ENCODE measurements around the gene DAND5. TPM values are rescaled to one million over a fixed set of nuclear protein-coding genes. Genes with fewer than 3 reads are reported as not detected.
"Not testable (repeated sequence)": the region's sequence is repeated elsewhere in the genome, so short reads cannot be mapped to it uniquely, and the experiment has no call there.

Gene DAND5
- total RNA-seq, 1 donor from 2014 or later = not detected

GRCh38 chr19:12949363-12950283 lies 19.8 kb upstream of the DAND5 start:
- no peak for DNase-seq (ENCODE audit: low spot score in 2 of 2)
- H3K27ac ChIP-seq = no peak overlapping the region
- H3K36me3 ChIP-seq = peaks cover 67 to 71% of the 10 kb centered on the region in 2 donors
- H3K9me3 ChIP-seq = no peaks in the 10 kb centered on the region
- no peak for TF ChIP-seq CTCF (IDR thresholded peaks at IDR 0.05)
- no peaks in the 10 kb centered on the region for H3K27me3 ChIP-seq
- H3K4me3 ChIP-seq = no peak overlapping the region
- intact Hi-C loops (cut with DNase I) = loop anchor here (5.0 kb wide), 1 partner anchor 157 kb away; the partner anchor contains the start of gene JUNB
- peaks cover 23 to 30% of the 10 kb centered on the region in 2 donors for H3K4me1 ChIP-seq

GRCh38 chr19:12952050-12952449 lies 17.3 kb upstream of the DAND5 start:
- H3K27me3 ChIP-seq; H3K9me3 ChIP-seq; DNase-seq (ENCODE audit: low spot score in 2 of 2); H3K4me3 ChIP-seq; intact Hi-C loops (cut with DNase I): not testable (repeated sequence)
- H3K27ac ChIP-seq = peak overlapping the region; percentile 93 to 95
- H3K4me1 ChIP-seq = peaks cover 22 to 28% of the 10 kb centered on the region in 2 donors
- peaks cover 65 to 69% of the 10 kb centered on the region in 2 donors for H3K36me3 ChIP-seq

GRCh38 chr19:12952488-12953137 lies 16.8 kb upstream of the DAND5 start:
- TF ChIP-seq CTCF (IDR thresholded peaks at IDR 0.05) = no peak
- H3K36me3 ChIP-seq = peaks cover 63 to 69% of the 10 kb centered on the region in 2 donors
- peak overlapping the region; percentile 93 to 95 for H3K27ac ChIP-seq
- DNase-seq (ENCODE audit: low spot score in 2 of 2) = peak in 1 of 2 donors; percentile 85
- peak overlapping the region in 1 of 2 donors; percentile 23 for H3K4me3 ChIP-seq
- intact Hi-C loops (cut with DNase I) = no loop called here
- no peaks in the 10 kb centered on the region for H3K27me3 ChIP-seq
- no peaks in the 10 kb centered on the region for H3K9me3 ChIP-seq
- H3K4me1 ChIP-seq = peaks cover 22 to 31% of the 10 kb centered on the region in 2 donors

- H3K9me3 ChIP-seq = no peaks in the 10 kb centered on the region
- H3K4me1 ChIP-seq = peaks cover 22 to 31% of the 10 kb centered on the region in 2 donors
- intact Hi-C loops (cut with DNase I) = no loop called here
- peaks cover 57 to 63% of the 10 kb centered on the region in 2 donors for H3K36me3 ChIP-seq
- H3K4me3 ChIP-seq = peak overlapping the region in 1 of 2 donors; percentile 22
- peak in 1 of 2 donors; percentile 78 for DNase-seq (ENCODE audit: low spot score in 2 of 2)
- TF ChIP-seq CTCF (IDR thresholded peaks at IDR 0.05) = no peak
- no peaks in the 10 kb centered on the region for H3K27me3 ChIP-seq
- H3K27ac ChIP-seq = peak overlapping the region; percentile 93 to 95
Measured at GRCh38 chr19:12953138-12953798, 16.1 kb upstream of the DAND5 start.

- Histone ChIP-seq H3K4me1 (peaks cover 22 to 31% of the 10 kb centered on the region in 2 donors), H3K27ac (peak overlapping the region; percentile 93 to 95), H3K27me3 (no peaks in the 10 kb centered on the region), H3K36me3 (peaks cover 49 to 55% of the 10 kb centered on the region in 2 donors), H3K9me3 (no peaks in the 10 kb centered on the region), H3K4me3 (no peak overlapping the region)
- no peak for TF ChIP-seq CTCF (IDR thresholded peaks at IDR 0.05)
- intact Hi-C loops (cut with DNase I) = no loop called here
- no peak for DNase-seq (ENCODE audit: low spot score in 2 of 2)
Measured at GRCh38 chr19:12953799-12954611, 15.4 kb upstream of the DAND5 start.
